Activated CD8-positive, alpha-beta T cell treated with anti-CD3 and anti-CD28 coated beads for 36 hours (primary cell): Measurements from ENCODE around the gene ZWILCH. TPM values are rescaled to one million over a fixed set of nuclear protein-coding genes. Genes with fewer than 3 reads are reported as not detected.

ENCODE experiments used
- ATAC-seq: fragments of 200-7000 bp; cut with Tn5 transposase; one replicate; pipeline ENCODE4 v1.10.0; 2021; ENCODE audit warnings: mild to moderate bottlenecking, moderate library complexity
- CTCF ChIA-PET: fragments of 350-600 bp; sonication (Branson Sonifier 250); formaldehyde crosslinking; loops from one replicate; lab custom pipeline; 2021; ENCODE audit warnings: antibody characterized with exemption; lab: Charles Lee
- POLR2A ChIA-PET: fragments of 350-600 bp; sonication (Branson Sonifier 250); formaldehyde crosslinking; loops from one replicate; lab custom pipeline; 2021; ENCODE audit warnings: antibody characterized with exemption; lab: Charles Lee
- DNase-seq: peaks from one replicate; pipeline ENCODE4 v3.0.0-alpha.2; 2020
- H3K27ac Mint-ChIP-seq: one replicate; pipeline ENCODE4 v1.8.0; 2021; ENCODE audit warnings: mild to moderate bottlenecking, mixed read lengths
- H3K27me3 Mint-ChIP-seq: one replicate; pipeline ENCODE4 v1.8.0; 2021; ENCODE audit warnings: mixed read lengths
- H3K36me3 Mint-ChIP-seq: one replicate; pipeline ENCODE4 v1.8.0; 2021; ENCODE audit warnings: low read depth, mixed read lengths
- H3K4me1 Mint-ChIP-seq: one replicate; pipeline ENCODE4 v1.8.0; 2021; ENCODE audit warnings: low read depth, mixed read lengths
- H3K4me3 Mint-ChIP-seq: one replicate; pipeline ENCODE4 v1.8.0; 2021; ENCODE audit warnings: mild to moderate bottlenecking, moderate library complexity, mixed read lengths
- H3K9me3 Mint-ChIP-seq: one replicate; pipeline ENCODE4 v1.8.0; 2021; ENCODE audit warnings: mixed read lengths
- intact Hi-C: fragments of 100-400 bp; cut with micrococcal nuclease; formaldehyde crosslinking; loops from one replicate; pipeline ENCODE4 v1.10.0; 2022
- total RNA-seq, 2 experiments: library from RNA; stranded (reverse); gene quantifications; one replicate each; pipeline ENCODE4 v1.2.3, GENCODE V29; 2021
- TF ChIP-seq, protein P1 (sequence below): fragments of 200-600 bp; IDR thresholded peaks from one replicate; pipeline ENCODE4 v1.8.0; 2022; ENCODE audit warnings: antibody characterized with exemption, mild to moderate bottlenecking

The ZWILCH gene
- total RNA-seq, 2 experiments from 2014 or later, result 29.9 to 30.2 TPM

DNA sequence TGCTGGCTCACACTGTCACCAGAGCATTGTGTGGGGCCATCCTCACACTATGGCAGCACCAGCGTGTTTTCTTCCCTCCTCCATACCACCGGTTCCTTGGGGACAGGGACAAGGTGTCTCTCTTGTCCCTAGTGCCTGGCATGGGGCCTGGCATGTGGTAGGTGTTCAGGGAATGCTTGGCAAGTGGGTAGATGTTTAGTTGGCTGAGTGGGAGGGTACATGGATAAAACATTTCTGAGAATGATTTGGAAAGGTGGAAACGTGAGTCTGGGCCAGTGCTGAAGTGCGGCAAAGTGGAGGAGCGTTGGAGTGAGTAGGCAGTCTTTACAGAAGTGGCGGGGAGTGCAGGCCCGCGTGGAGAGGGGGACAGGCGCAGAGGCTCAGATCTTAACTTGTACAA, 22.6 kb upstream of the ZWILCH start:
- ATAC-seq, result no peak
- peak overlapping the region; percentile 21 for H3K27ac Mint-ChIP-seq
- POLR2A ChIA-PET, result interaction anchor here (1.0 kb wide), 1 partner anchor 15 kb away, joined by 3 read pairs; no protein-coding TSS in a partner anchor
- CTCF ChIA-PET, result interaction anchor here (1.2 kb wide), 1 partner anchor 10 kb away, joined by 3 read pairs; no protein-coding TSS in a partner anchor
- no peak overlapping the region for H3K4me3 Mint-ChIP-seq
- TF ChIP-seq, protein P1, sequence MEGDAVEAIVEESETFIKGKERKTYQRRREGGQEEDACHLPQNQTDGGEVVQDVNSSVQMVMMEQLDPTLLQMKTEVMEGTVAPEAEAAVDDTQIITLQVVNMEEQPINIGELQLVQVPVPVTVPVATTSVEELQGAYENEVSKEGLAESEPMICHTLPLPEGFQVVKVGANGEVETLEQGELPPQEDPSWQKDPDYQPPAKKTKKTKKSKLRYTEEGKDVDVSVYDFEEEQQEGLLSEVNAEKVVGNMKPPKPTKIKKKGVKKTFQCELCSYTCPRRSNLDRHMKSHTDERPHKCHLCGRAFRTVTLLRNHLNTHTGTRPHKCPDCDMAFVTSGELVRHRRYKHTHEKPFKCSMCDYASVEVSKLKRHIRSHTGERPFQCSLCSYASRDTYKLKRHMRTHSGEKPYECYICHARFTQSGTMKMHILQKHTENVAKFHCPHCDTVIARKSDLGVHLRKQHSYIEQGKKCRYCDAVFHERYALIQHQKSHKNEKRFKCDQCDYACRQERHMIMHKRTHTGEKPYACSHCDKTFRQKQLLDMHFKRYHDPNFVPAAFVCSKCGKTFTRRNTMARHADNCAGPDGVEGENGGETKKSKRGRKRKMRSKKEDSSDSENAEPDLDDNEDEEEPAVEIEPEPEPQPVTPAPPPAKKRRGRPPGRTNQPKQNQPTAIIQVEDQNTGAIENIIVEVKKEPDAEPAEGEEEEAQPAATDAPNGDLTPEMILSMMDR, result no peak
- no peak for DNase-seq
- H3K36me3 Mint-ChIP-seq, result peaks cover 34% of the 10 kb centered on the region
- H3K9me3 Mint-ChIP-seq, result no peaks in the 10 kb centered on the region
- H3K4me1 Mint-ChIP-seq, result peaks cover 3% of the 10 kb centered on the region
- intact Hi-C loops, result no loop called here
- no peaks in the 10 kb centered on the region for H3K27me3 Mint-ChIP-seq

DNA sequence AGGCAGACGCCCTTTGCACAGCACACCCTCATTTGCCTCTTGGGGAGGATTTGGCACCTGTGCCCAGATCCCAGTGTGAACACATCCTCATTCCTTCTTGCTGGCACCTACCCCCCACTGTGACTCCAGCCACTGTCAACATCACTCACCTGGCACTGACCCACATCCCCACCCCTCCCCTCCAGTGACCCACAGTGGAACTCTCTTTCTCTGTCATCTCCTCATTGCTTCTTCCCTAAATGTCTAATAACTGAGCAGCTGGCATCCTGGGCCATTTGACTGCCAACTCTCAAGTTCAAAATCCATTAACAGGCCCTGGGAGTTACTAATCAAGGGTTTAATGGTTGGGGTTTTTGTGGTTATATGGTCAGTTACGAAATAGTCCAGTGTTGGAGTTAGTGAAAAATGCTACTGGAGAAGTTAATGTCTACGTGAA, 22.0 kb upstream of the ZWILCH start:
- Mint-ChIP-seq H3K27ac (peak overlapping the region; percentile 3), H3K4me1 (peaks cover 3% of the 10 kb centered on the region), H3K36me3 (peaks cover 40% of the 10 kb centered on the region), H3K9me3 (no peaks in the 10 kb centered on the region), H3K27me3 (no peaks in the 10 kb centered on the region), H3K4me3 (no peak overlapping the region)
- intact Hi-C loops, result no loop called here
- TF ChIP-seq, protein P1, result no peak
- no peak for ATAC-seq
- ChIA-PET POLR2A (no interaction called here), CTCF (no interaction called here)
- DNase-seq, result no peak

DNA sequence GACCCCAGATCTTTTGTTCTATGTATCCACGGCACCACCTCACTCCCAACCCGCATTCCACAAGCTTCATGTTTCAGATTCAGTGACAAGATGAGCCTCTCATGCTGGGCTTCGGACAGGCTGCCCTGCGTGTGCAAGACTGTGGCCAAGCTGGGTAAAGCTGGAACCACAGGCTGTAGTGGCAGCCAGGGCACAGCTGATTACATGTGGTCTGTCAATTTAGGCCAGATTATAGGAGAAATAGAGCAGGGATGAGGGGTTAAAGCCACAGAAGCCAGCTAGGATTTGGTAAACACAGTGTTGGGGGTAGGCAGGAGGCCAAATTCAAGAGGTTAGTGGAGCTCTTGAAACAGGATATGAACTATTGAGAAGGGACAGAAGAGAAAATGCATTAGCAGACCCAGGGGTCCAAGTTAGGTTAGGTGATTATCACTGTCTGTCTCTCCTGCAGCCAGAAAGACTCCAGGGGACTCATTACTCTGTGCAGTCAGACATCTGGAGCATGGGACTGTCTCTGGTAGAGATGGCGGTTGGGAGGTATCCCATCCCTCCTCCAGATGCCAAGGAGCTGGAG, 20.5 kb upstream of the ZWILCH start:
- Mint-ChIP-seq H3K4me3 (no peak overlapping the region), H3K27me3 (no peaks in the 10 kb centered on the region), H3K27ac (no peak overlapping the region), H3K9me3 (no peaks in the 10 kb centered on the region), H3K36me3 (peaks cover 49% of the 10 kb centered on the region), H3K4me1 (peaks cover under 1% of the 10 kb centered on the region)
- ChIA-PET POLR2A (interaction anchor here (0.9 to 1.1 kb wide), 2 partner anchors 13 to 96 kb away, joined by 3 to 4 read pairs; partner anchors contain the start of gene SNAPC5), CTCF (interaction anchor here (0.6 to 0.9 kb wide), 2 partner anchors 13 to 15 kb away, joined by 3 read pairs; no protein-coding TSS in a partner anchor)
- intact Hi-C loops, result no loop called here
- TF ChIP-seq, protein P1, result no peak
- DNase-seq (no peak), ATAC-seq (no peak)

DNA sequence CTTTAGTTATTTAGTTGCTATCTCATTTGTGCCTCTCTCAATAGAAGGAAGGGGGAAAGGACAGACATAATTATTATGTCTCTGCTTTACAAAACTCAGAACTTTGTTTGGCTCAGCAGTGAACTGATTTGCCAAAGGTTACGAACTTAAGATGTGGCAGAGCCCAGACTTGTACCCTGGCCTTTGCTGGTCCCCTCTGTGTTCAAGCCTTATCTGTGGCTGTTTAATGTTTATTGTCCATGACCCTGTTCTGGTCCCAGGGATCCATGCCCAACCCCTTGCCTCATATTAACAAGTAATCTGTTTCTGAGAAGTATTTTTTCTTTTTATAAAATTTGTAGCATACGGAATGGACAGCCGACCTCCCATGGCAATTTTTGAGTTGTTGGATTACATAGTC, 18.2 kb upstream of the ZWILCH start:
- H3K27me3 Mint-ChIP-seq, result no peaks in the 10 kb centered on the region
- ATAC-seq, result no peak
- ChIA-PET POLR2A (interaction anchor here (1.5 kb wide), 1 partner anchor 11 kb away, joined by 3 read pairs; the partner anchor contains the start of gene SNAPC5), CTCF (no interaction called here)
- no peak for DNase-seq
- H3K36me3 Mint-ChIP-seq, result peaks cover 50% of the 10 kb centered on the region
- peaks cover 2% of the 10 kb centered on the region for H3K4me1 Mint-ChIP-seq
- no peak overlapping the region for H3K4me3 Mint-ChIP-seq
- H3K27ac Mint-ChIP-seq, result no peak overlapping the region
- no peaks in the 10 kb centered on the region for H3K9me3 Mint-ChIP-seq
- TF ChIP-seq, protein P1, result no peak
- intact Hi-C loops, result no loop called here

DNA sequence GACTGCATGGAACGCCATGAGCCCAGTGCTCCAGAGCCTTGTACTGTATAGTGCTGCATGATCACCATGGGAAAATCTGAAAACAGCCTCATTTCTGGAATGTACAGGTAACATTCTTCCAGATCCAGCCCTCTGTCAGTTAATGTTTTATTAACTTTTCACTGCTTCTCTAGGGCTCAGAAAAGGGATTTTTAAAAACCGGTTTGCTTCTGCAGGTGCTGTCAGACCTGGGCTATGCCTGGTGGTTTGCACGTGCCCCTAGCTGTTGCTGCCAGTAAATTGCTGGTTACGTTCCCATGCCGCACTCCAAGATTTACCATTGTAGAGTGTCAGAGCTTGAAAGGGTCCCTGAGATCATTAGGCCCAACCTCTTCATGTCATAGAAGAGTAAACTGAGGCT, 16.6 kb upstream of the ZWILCH start:
- Mint-ChIP-seq H3K4me3 (no peak overlapping the region), H3K36me3 (peaks cover 45% of the 10 kb centered on the region), H3K9me3 (no peaks in the 10 kb centered on the region), H3K27ac (peak overlapping the region; percentile 25), H3K27me3 (no peaks in the 10 kb centered on the region), H3K4me1 (peaks cover 2% of the 10 kb centered on the region)
- TF ChIP-seq, protein P1, result no peak
- no peak for DNase-seq
- no peak for ATAC-seq
- CTCF ChIA-PET, result interaction anchor here (1.4 kb wide), 1 partner anchor 12 kb away, joined by 3 read pairs; no protein-coding TSS in a partner anchor
- POLR2A ChIA-PET, result interaction anchor here (1.3 to 1.5 kb wide), 3 partner anchors 9 to 16 kb away, joined by 3 to 5 read pairs (median 3); partner anchors contain the start of genes RPL4, SNAPC5 and ZWILCH
- intact Hi-C loops, result no loop called here
